GM12892 (cell line): ENCODE results near the gene ZNF248.

Source experiments
- DNase-seq: peaks from one replicate; pipeline ENCODE4 v3.0.0; 2011; ENCODE audit not compliant: insufficient read length
- FAIRE-seq: peaks from 2 replicates; lab custom pipeline; 2011; peaks lifted over from hg19 to GRCh38; lab: Jason Lieb, UNC
- POLR2A ChIP-seq: IDR thresholded peaks from 2 replicates; pipeline ENCODE4 v1.6.1; 2011; ENCODE audit warnings: low read depth, low read length, control low read depth
- POLR2AphosphoS5 ChIP-seq: IDR thresholded peaks from 2 replicates; pipeline ENCODE4 v1.6.1; 2011; ENCODE audit warnings: low read depth, low read length, control low read depth
- TAF1 ChIP-seq: IDR thresholded peaks from 2 replicates; pipeline ENCODE4 v1.6.1; 2011; ENCODE audit warnings: low read depth, mild to moderate bottlenecking, control low read depth, low read length, borderline replicate concordance

The ZNF248 gene

GRCh38 chr10:37737336-37737735, 120.1 kb downstream of the ZNF248 start:
- TF ChIP-seq TAF1 (no peak), POLR2A (no peak), POLR2AphosphoS5 (no peak)
- FAIRE-seq = no peak
- DNase-seq = no peak

GRCh38 chr10:37736120-37736519, 121.3 kb downstream of the ZNF248 start:
- no peak for FAIRE-seq

GRCh38 chr10:37734971-37735370, 122.4 kb downstream of the ZNF248 start:
- no peak for DNase-seq
- no peak for TF ChIP-seq TAF1
- no peak for TF ChIP-seq POLR2A
- TF ChIP-seq POLR2AphosphoS5 = no peak
- no peak for FAIRE-seq

More at GRCh38 chr10:37736120-37736519, 121.3 kb downstream of the ZNF248 start:
- no peak for TF ChIP-seq POLR2A
- TF ChIP-seq TAF1 = no peak
- TF ChIP-seq POLR2AphosphoS5 = no peak
- no peak for DNase-seq
